Activated T-helper 17 cell treated with anti-CD3 and anti-CD28 coated beads, Interleukin-2, amount 50 U/mL, for 72 hours (primary cell): ENCODE measurements around the gene DNM3. TPM values are rescaled to one million over a fixed set of nuclear protein-coding genes. Genes with fewer than 3 reads are reported as not detected.
A peak's percentile ranks its signal among the peaks of the same experiment; 100 is the strongest.

Experiments
- ATAC-seq: fragments of 150-1000 bp; cut with Tn5 transposase; replicated peaks from 2 replicates; pipeline ENCODE4 v1.10.0; 2021; ENCODE audit warnings: mild to moderate bottlenecking, moderate library complexity
- H3K27ac Mint-ChIP-seq: one replicate; pipeline ENCODE4 v1.8.0; 2022; ENCODE audit warnings: mixed read lengths
- H3K27me3 Mint-ChIP-seq: one replicate; pipeline ENCODE4 v1.8.0; 2022; ENCODE audit warnings: mixed read lengths
- H3K36me3 Mint-ChIP-seq: one replicate; pipeline ENCODE4 v1.8.0; 2022; ENCODE audit warnings: low read depth, mild to moderate bottlenecking, mixed read lengths
- H3K4me1 Mint-ChIP-seq: one replicate; pipeline ENCODE4 v1.8.0; 2022; ENCODE audit warnings: mixed read lengths
- H3K4me3 Mint-ChIP-seq: one replicate; pipeline ENCODE4 v1.8.0; 2022; ENCODE audit warnings: mild to moderate bottlenecking, mixed read lengths
- H3K9me3 Mint-ChIP-seq: one replicate; pipeline ENCODE4 v1.8.0; 2022; ENCODE audit warnings: mixed read lengths
- total RNA-seq, 2 donors: library from RNA; stranded (reverse); gene quantifications; one replicate each; pipeline ENCODE4 v1.2.3, GENCODE V29; 2022

DNM3 gene
- total RNA-seq, 2 donors from 2014 or later: 3.0 to 5.8 TPM

GRCh38 chr1:172177849-172178248 is 336.6 kb downstream of the DNM3 start:
- Mint-ChIP-seq H3K4me3 (no peak overlapping the region), H3K36me3 (no peaks in the 10 kb centered on the region), H3K27me3 (peaks cover 3% of the 10 kb centered on the region), H3K27ac (no peak overlapping the region), H3K9me3 (peaks cover 4% of the 10 kb centered on the region), H3K4me1 (peaks cover 19% of the 10 kb centered on the region)
- no peak for ATAC-seq

GRCh38 chr1:172178886-172179285 is 337.6 kb downstream of the DNM3 start:
- H3K36me3 Mint-ChIP-seq: no peaks in the 10 kb centered on the region
- no peak overlapping the region for H3K4me3 Mint-ChIP-seq
- H3K4me1 Mint-ChIP-seq: peaks cover 19% of the 10 kb centered on the region
- H3K27ac Mint-ChIP-seq: no peak overlapping the region
- H3K9me3 Mint-ChIP-seq: peaks cover 4% of the 10 kb centered on the region
- H3K27me3 Mint-ChIP-seq: no peaks in the 10 kb centered on the region
- ATAC-seq: no peak

- Mint-ChIP-seq H3K27me3 (no peaks in the 10 kb centered on the region), H3K36me3 (no peaks in the 10 kb centered on the region), H3K27ac (no peak overlapping the region), H3K9me3 (peaks cover 4% of the 10 kb centered on the region), H3K4me3 (peak overlapping the region; percentile 84), H3K4me1 (peaks cover 19% of the 10 kb centered on the region)
- ATAC-seq: no peak
Observed at GRCh38 chr1:172179918-172180317, 338.6 kb downstream of the DNM3 start.

- peak; percentile 83 for ATAC-seq
- peak overlapping the region; percentile 94 for H3K27ac Mint-ChIP-seq
- H3K36me3 Mint-ChIP-seq: no peaks in the 10 kb centered on the region
Observed at GRCh38 chr1:172180501-172181285, 339.4 kb downstream of the DNM3 start.

GRCh38 chr1:172184506-172185191 is 343.4 kb downstream of the DNM3 start:
- H3K27ac Mint-ChIP-seq: no peak overlapping the region
- no peak for ATAC-seq
- no peak overlapping the region for H3K4me3 Mint-ChIP-seq
- H3K9me3 Mint-ChIP-seq: no peaks in the 10 kb centered on the region
- no peaks in the 10 kb centered on the region for H3K27me3 Mint-ChIP-seq
- H3K36me3 Mint-ChIP-seq: no peaks in the 10 kb centered on the region
- H3K4me1 Mint-ChIP-seq: peaks cover 13% of the 10 kb centered on the region

More at GRCh38 chr1:172180501-172181285, 339.4 kb downstream of the DNM3 start:
- peaks cover 19% of the 10 kb centered on the region for H3K4me1 Mint-ChIP-seq
- peak overlapping the region; percentile 84 for H3K4me3 Mint-ChIP-seq
- no peaks in the 10 kb centered on the region for H3K27me3 Mint-ChIP-seq
- peaks cover 4% of the 10 kb centered on the region for H3K9me3 Mint-ChIP-seq

- Mint-ChIP-seq H3K9me3 (no peaks in the 10 kb centered on the region), H3K4me3 (no peak overlapping the region), H3K4me1 (peaks cover 13% of the 10 kb centered on the region), H3K27ac (no peak overlapping the region), H3K36me3 (no peaks in the 10 kb centered on the region), H3K27me3 (no peaks in the 10 kb centered on the region)
- no peak for ATAC-seq
Observed at GRCh38 chr1:172185211-172185610, 343.9 kb downstream of the DNM3 start.

- H3K36me3 Mint-ChIP-seq: no peaks in the 10 kb centered on the region
- no peak for ATAC-seq
- H3K27me3 Mint-ChIP-seq: no peaks in the 10 kb centered on the region
- H3K4me3 Mint-ChIP-seq: no peak overlapping the region
- no peak overlapping the region for H3K27ac Mint-ChIP-seq
- peaks cover 11% of the 10 kb centered on the region for H3K4me1 Mint-ChIP-seq
- no peaks in the 10 kb centered on the region for H3K9me3 Mint-ChIP-seq
Observed at GRCh38 chr1:172185996-172186395, 344.7 kb downstream of the DNM3 start.

GRCh38 chr1:172201572-172201971 is 360.3 kb downstream of the DNM3 start:
- no peak for ATAC-seq
- Mint-ChIP-seq H3K27ac (no peak overlapping the region), H3K4me1 (no peaks in the 10 kb centered on the region), H3K36me3 (no peaks in the 10 kb centered on the region), H3K9me3 (peaks cover 13% of the 10 kb centered on the region), H3K27me3 (no peaks in the 10 kb centered on the region), H3K4me3 (no peak overlapping the region)

GRCh38 chr1:172203135-172203823 is 362.0 kb downstream of the DNM3 start:
- no peaks in the 10 kb centered on the region for H3K36me3 Mint-ChIP-seq
- no peaks in the 10 kb centered on the region for H3K27me3 Mint-ChIP-seq
- H3K9me3 Mint-ChIP-seq: peaks cover 13% of the 10 kb centered on the region
- no peak overlapping the region for H3K27ac Mint-ChIP-seq
- no peaks in the 10 kb centered on the region for H3K4me1 Mint-ChIP-seq
- ATAC-seq: no peak
- H3K4me3 Mint-ChIP-seq: peak overlapping the region; percentile 28

- no peaks in the 10 kb centered on the region for H3K27me3 Mint-ChIP-seq
- no peak for ATAC-seq
- H3K9me3 Mint-ChIP-seq: peaks cover 9% of the 10 kb centered on the region
- H3K36me3 Mint-ChIP-seq: no peaks in the 10 kb centered on the region
- no peaks in the 10 kb centered on the region for H3K4me1 Mint-ChIP-seq
- no peak overlapping the region for H3K27ac Mint-ChIP-seq
- peak overlapping the region; percentile 28 for H3K4me3 Mint-ChIP-seq
Observed at GRCh38 chr1:172203902-172204301, 362.6 kb downstream of the DNM3 start.

GRCh38 chr1:172206256-172206655 is 365.0 kb downstream of the DNM3 start:
- H3K27ac Mint-ChIP-seq: no peak overlapping the region
- no peaks in the 10 kb centered on the region for H3K36me3 Mint-ChIP-seq
- no peaks in the 10 kb centered on the region for H3K9me3 Mint-ChIP-seq
- no peak for ATAC-seq
- no peak overlapping the region for H3K4me3 Mint-ChIP-seq
- no peaks in the 10 kb centered on the region for H3K4me1 Mint-ChIP-seq
- H3K27me3 Mint-ChIP-seq: no peaks in the 10 kb centered on the region

- Mint-ChIP-seq H3K36me3 (no peaks in the 10 kb centered on the region), H3K4me3 (no peak overlapping the region), H3K27ac (no peak overlapping the region)
Observed at GRCh38 chr1:172208635-172209034, 367.3 kb downstream of the DNM3 start.

GRCh38 chr1:172211221-172211620 is 369.9 kb downstream of the DNM3 start:
- ATAC-seq: no peak
- H3K36me3 Mint-ChIP-seq: no peaks in the 10 kb centered on the region
- H3K27ac Mint-ChIP-seq: no peak overlapping the region
- H3K9me3 Mint-ChIP-seq: no peaks in the 10 kb centered on the region
- H3K4me1 Mint-ChIP-seq: no peaks in the 10 kb centered on the region
- H3K4me3 Mint-ChIP-seq: no peak overlapping the region
- no peaks in the 10 kb centered on the region for H3K27me3 Mint-ChIP-seq

More at GRCh38 chr1:172208635-172209034, 367.3 kb downstream of the DNM3 start:
- Mint-ChIP-seq H3K4me1 (no peaks in the 10 kb centered on the region), H3K9me3 (no peaks in the 10 kb centered on the region), H3K27me3 (no peaks in the 10 kb centered on the region)
- no peak for ATAC-seq

- Mint-ChIP-seq H3K27ac (no peak overlapping the region), H3K4me1 (no peaks in the 10 kb centered on the region), H3K27me3 (no peaks in the 10 kb centered on the region)
Observed at GRCh38 chr1:172212124-172212523, 370.8 kb downstream of the DNM3 start.

More at GRCh38 chr1:172212124-172212523, 370.8 kb downstream of the DNM3 start:
- Mint-ChIP-seq H3K9me3 (no peaks in the 10 kb centered on the region), H3K36me3 (no peaks in the 10 kb centered on the region), H3K4me3 (no peak overlapping the region)
- no peak for ATAC-seq
